Mesenchymal stem cell (in vitro differentiated cells and primary cell): Measurements from ENCODE around the gene MAT1A.
A peak's percentile ranks its signal among the peaks of the same experiment; 100 is the strongest.

Experiments
- DNase-seq: peaks from one replicate; pipeline ENCODE4 v3.0.0-alpha.2; 2013
- H2AFZ ChIP-seq: one replicate; pipeline ENCODE4 v1.6.1; 2013; ENCODE audit warnings: low read depth, mild to moderate bottlenecking, control low read depth, inconsistent platforms, low read length, moderate library complexity
- H2AK5ac ChIP-seq: 2 replicates; pipeline ENCODE4 v1.6.1; 2013; ENCODE audit warnings: low read length, moderate library complexity, mild to moderate bottlenecking, inconsistent platforms; ENCODE audit not compliant: severe bottlenecking
- H2BK120ac ChIP-seq: one replicate; pipeline ENCODE4 v1.6.1; 2013; ENCODE audit warnings: low read depth, mild to moderate bottlenecking, inconsistent platforms, low read length, moderate library complexity
- H2BK12ac ChIP-seq, 2 experiments: one replicate each; pipeline ENCODE4 v1.6.1; 2013; ENCODE audit warnings: inconsistent platforms in 2 of 2, low read length in 2 of 2, mild to moderate bottlenecking in 2 of 2, moderate library complexity in 2 of 2, control low read depth in 1 of 2
- H2BK15ac ChIP-seq: one replicate; pipeline ENCODE4 v1.6.1; 2013; ENCODE audit warnings: mild to moderate bottlenecking, low read depth, inconsistent platforms; ENCODE audit not compliant: poor library complexity, severe bottlenecking
- H2BK5ac ChIP-seq: 2 replicates; pipeline ENCODE4 v1.6.1; 2013; ENCODE audit warnings: low read depth, mild to moderate bottlenecking, low read length, control low read depth, inconsistent platforms; ENCODE audit not compliant: poor library complexity, severe bottlenecking
- H3K14ac ChIP-seq, 2 experiments: one replicate each; pipeline ENCODE4 v1.6.1; 2013; ENCODE audit warnings: inconsistent platforms in 2 of 2, low read length in 2 of 2, control low read depth in 1 of 2, mild to moderate bottlenecking in 1 of 2, moderate library complexity in 1 of 2
- H3K18ac ChIP-seq, 2 experiments: one replicate each; pipeline ENCODE4 v1.6.1; 2013; ENCODE audit warnings: inconsistent platforms in 2 of 2, low read length in 2 of 2, control low read depth in 1 of 2, low read depth in 1 of 2, mild to moderate bottlenecking in 1 of 2
- H3K23ac ChIP-seq, 2 experiments: one replicate each; pipeline ENCODE4 v1.6.1; 2013; ENCODE audit warnings: inconsistent platforms in 2 of 2, low read length in 2 of 2, mild to moderate bottlenecking in 2 of 2, moderate library complexity in 2 of 2, control low read depth in 1 of 2
- H3K27ac ChIP-seq: 2 replicates; pipeline ENCODE4 v1.5.1; 2013; ENCODE audit warnings: mild to moderate bottlenecking, moderate library complexity, low read length, control low read depth, inconsistent platforms; ENCODE audit not compliant: poor library complexity, severe bottlenecking
- H3K27me3 ChIP-seq, 2 experiments: 2 replicates each; pipeline versions ENCODE4 v1.6.1 to v1.7.0; 2013; ENCODE audit warnings: low read length in 2 of 2, mild to moderate bottlenecking in 2 of 2, moderate library complexity in 2 of 2, control low read depth in 1 of 2, inconsistent platforms in 1 of 2; ENCODE audit not compliant: control insufficient read depth in 1 of 2, insufficient read depth in 1 of 2
- H3K36me3 ChIP-seq, 2 experiments: 2 replicates each; pipeline versions ENCODE4 v1.6.1 to v1.7.0; 2013; ENCODE audit warnings: low read length in 2 of 2, control low read depth in 1 of 2, inconsistent platforms in 1 of 2, low read depth in 1 of 2, mild to moderate bottlenecking in 1 of 2; ENCODE audit not compliant: insufficient read depth in 2 of 2, control insufficient read depth in 1 of 2
- H3K4ac ChIP-seq, 2 experiments: one replicate each; pipeline ENCODE4 v1.6.1; 2013; ENCODE audit warnings: inconsistent platforms in 2 of 2, low read length in 2 of 2, mild to moderate bottlenecking in 2 of 2, moderate library complexity in 2 of 2, control low read depth in 1 of 2, low read depth in 1 of 2
- H3K4me1 ChIP-seq: 2 replicates; pipeline ENCODE4 v1.6.1; 2013; ENCODE audit warnings: low read depth, low read length, control low read depth; ENCODE audit not compliant: control insufficient read depth, insufficient read depth
- H3K4me2 ChIP-seq: 2 replicates; pipeline ENCODE4 v1.6.1; 2013; ENCODE audit warnings: low read length, mild to moderate bottlenecking, inconsistent platforms; ENCODE audit not compliant: poor library complexity, severe bottlenecking
- H3K4me3 ChIP-seq, 2 experiments: 2 replicates each; pipeline versions ENCODE4 v1.5.1 to v1.7.0; 2013; ENCODE audit warnings: low read length in 2 of 2, mild to moderate bottlenecking in 2 of 2, control low read depth in 1 of 2, low read depth in 1 of 2; ENCODE audit not compliant: insufficient read depth in 1 of 2
- H3K79me1 ChIP-seq: replicated peaks from 2 replicates; pipeline ENCODE4 v1.6.1; 2013; ENCODE audit warnings: mild to moderate bottlenecking, control low read depth, low read length, inconsistent platforms; ENCODE audit not compliant: poor library complexity, severe bottlenecking
- H3K9ac ChIP-seq: 2 replicates; pipeline ENCODE4 v1.7.0; 2013; ENCODE audit warnings: mild to moderate bottlenecking, low read length, moderate library complexity
- H3K9me3 ChIP-seq: 2 replicates; pipeline ENCODE4 v1.7.0; 2013; ENCODE audit warnings: mild to moderate bottlenecking, low read length; ENCODE audit not compliant: control insufficient read depth
- H4K8ac ChIP-seq: one replicate; pipeline ENCODE4 v1.6.1; 2013; ENCODE audit warnings: inconsistent platforms, mild to moderate bottlenecking, low read length, moderate library complexity
- H4K91ac ChIP-seq: one replicate; pipeline ENCODE4 v1.6.1; 2013; ENCODE audit warnings: mild to moderate bottlenecking, low read length, inconsistent platforms
- WGBS: methylation state at CpG from one replicate; pipeline ENCODE4 v1.1.7; 2013; ENCODE audit warnings: mixed read lengths; 5-methylcytosine and 5-hydroxymethylcytosine counted together

Gene MAT1A

GRCh38 chr10:80292607-80293239 is 3.3 kb upstream of the MAT1A start:
- no peak for DNase-seq
- peaks cover 1% of the 10 kb centered on the region for H3K4me1 ChIP-seq
- H2BK5ac ChIP-seq: no peak overlapping the region
- H4K8ac ChIP-seq: no peak overlapping the region
- H3K4me2 ChIP-seq: no peak overlapping the region
- no peak overlapping the region for H3K9ac ChIP-seq
- H3K18ac ChIP-seq: no peak overlapping the region
- H3K4ac ChIP-seq: no peak overlapping the region
- H2BK120ac ChIP-seq: no peak overlapping the region
- peaks cover 14 to 39% of the 10 kb centered on the region in 2 experiments for H3K27me3 ChIP-seq
- no peak overlapping the region for H3K23ac ChIP-seq
- no peak overlapping the region for H3K27ac ChIP-seq
- no peak overlapping the region for H3K4me3 ChIP-seq
- H3K9me3 ChIP-seq: peaks cover 28% of the 10 kb centered on the region
- H2AK5ac ChIP-seq: no peak overlapping the region
- no peak overlapping the region for H2AFZ ChIP-seq
- WGBS: 80% methylated on average over 5 of the region's 6 CpGs
- H2BK12ac ChIP-seq: no peak overlapping the region
- no peaks in the 10 kb centered on the region for H3K79me1 ChIP-seq
- no peak overlapping the region for H3K14ac ChIP-seq
- no peaks in the 10 kb centered on the region for H3K36me3 ChIP-seq
- H2BK15ac ChIP-seq: no peak overlapping the region
- no peak overlapping the region for H4K91ac ChIP-seq

- Histone ChIP-seq H3K9me3 (peaks cover 10% of the 10 kb centered on the region), H2AK5ac (no peak overlapping the region), H3K9ac (no peak overlapping the region), H4K91ac (no peak overlapping the region), H2BK120ac (no peak overlapping the region), H3K4me2 (no peak overlapping the region), H3K4ac (no peak overlapping the region), H2AFZ (no peak overlapping the region), H2BK12ac (no peak overlapping the region), H3K36me3 (no peaks in the 10 kb centered on the region), H2BK5ac (no peak overlapping the region), H3K14ac (no peak overlapping the region), H3K23ac (no peak overlapping the region), H3K79me1 (no peaks in the 10 kb centered on the region), H3K4me1 (peaks cover 1% of the 10 kb centered on the region), H4K8ac (no peak overlapping the region), H3K4me3 (no peak overlapping the region), H2BK15ac (no peak overlapping the region), H3K27ac (peak overlapping the region; percentile 19), H3K27me3 (peaks cover 17 to 47% of the 10 kb centered on the region in 2 experiments), H3K18ac (no peak overlapping the region)
- WGBS: 68% methylated on average over 3 of the region's 4 CpGs
- DNase-seq: no peak
Observed at GRCh38 chr10:80290474-80291220, 1.2 kb upstream of the MAT1A start.

- no peak overlapping the region for H3K23ac ChIP-seq
- H3K4me2 ChIP-seq: no peak overlapping the region
- H3K9ac ChIP-seq: no peak overlapping the region
- no peak overlapping the region for H2AFZ ChIP-seq
- H3K27me3 ChIP-seq: peaks cover 17 to 60% of the 10 kb centered on the region in 2 experiments
- no peak overlapping the region for H3K27ac ChIP-seq
- no peak overlapping the region for H2BK12ac ChIP-seq
- WGBS: 94% methylated on average over 5 of the region's 5 CpGs
- H2BK5ac ChIP-seq: no peak overlapping the region
- no peak overlapping the region for H2BK15ac ChIP-seq
- no peaks in the 10 kb centered on the region for H3K36me3 ChIP-seq
- peaks cover 1% of the 10 kb centered on the region for H3K4me1 ChIP-seq
- H4K91ac ChIP-seq: no peak overlapping the region
- H4K8ac ChIP-seq: no peak overlapping the region
- no peak overlapping the region for H2BK120ac ChIP-seq
- H3K4me3 ChIP-seq: no peak overlapping the region
- no peak overlapping the region for H3K18ac ChIP-seq
- no peak overlapping the region for H3K14ac ChIP-seq
- H3K9me3 ChIP-seq: peaks cover 2% of the 10 kb centered on the region
- no peak overlapping the region for H3K4ac ChIP-seq
- H3K79me1 ChIP-seq: no peaks in the 10 kb centered on the region
- H2AK5ac ChIP-seq: no peak overlapping the region
- DNase-seq: no peak
Observed at GRCh38 chr10:80288849-80289248, 609 bp downstream of the MAT1A start.

DNA sequence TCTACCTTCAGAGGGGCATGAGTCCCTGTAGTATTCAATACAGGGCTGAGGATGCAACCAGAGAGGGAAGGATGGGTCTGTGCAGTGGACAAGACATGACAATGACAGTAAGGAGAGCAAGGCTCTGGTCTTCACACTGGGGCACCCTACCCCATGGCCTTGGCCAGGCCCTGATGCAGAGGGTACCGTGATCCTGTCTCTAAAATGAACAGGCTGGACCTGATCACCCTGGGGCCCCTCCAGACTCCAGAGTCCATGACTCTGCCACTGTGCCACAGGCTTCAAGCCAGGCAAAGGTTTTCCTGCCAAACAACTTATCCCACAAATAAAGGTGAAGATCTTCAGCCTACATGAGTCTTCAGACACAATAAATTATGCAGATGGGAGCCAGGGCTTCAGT is 4.9 kb downstream of the MAT1A start:
- no peak overlapping the region for H4K91ac ChIP-seq
- H2AK5ac ChIP-seq: no peak overlapping the region
- H3K27ac ChIP-seq: no peak overlapping the region
- no peak overlapping the region for H3K4me2 ChIP-seq
- no peak overlapping the region for H3K9ac ChIP-seq
- peaks cover 27 to 54% of the 10 kb centered on the region in 2 experiments for H3K27me3 ChIP-seq
- DNase-seq: no peak
- H2AFZ ChIP-seq: no peak overlapping the region
- H3K18ac ChIP-seq: no peak overlapping the region
- H2BK120ac ChIP-seq: no peak overlapping the region
- no peak overlapping the region for H2BK15ac ChIP-seq
- H3K36me3 ChIP-seq: no peaks in the 10 kb centered on the region
- no peak overlapping the region for H2BK12ac ChIP-seq
- peaks cover 2% of the 10 kb centered on the region for H3K9me3 ChIP-seq
- H3K23ac ChIP-seq: no peak overlapping the region
- 80% methylated on average over 1 of the region's 1 CpG for WGBS
- H3K4me3 ChIP-seq: no peak overlapping the region
- H3K4ac ChIP-seq: no peak overlapping the region
- no peaks in the 10 kb centered on the region for H3K4me1 ChIP-seq
- H4K8ac ChIP-seq: no peak overlapping the region
- H2BK5ac ChIP-seq: no peak overlapping the region
- no peak overlapping the region for H3K14ac ChIP-seq
- no peaks in the 10 kb centered on the region for H3K79me1 ChIP-seq
